IPS-18a (cell line): ENCODE results near the gene ABCG4.
"Not testable (repeated sequence)": the region's sequence is repeated elsewhere in the genome, so short reads cannot be mapped to it uniquely, and the experiment has no call there.

ENCODE experiments used
- H3K27ac ChIP-seq: one replicate; pipeline ENCODE4 v1.5.1; 2013; ENCODE audit warnings: low read length
- H3K27me3 ChIP-seq: one replicate; pipeline ENCODE4 v1.6.1; 2013; ENCODE audit warnings: mild to moderate bottlenecking, low read length; ENCODE audit not compliant: control insufficient read depth, insufficient read depth
- H3K36me3 ChIP-seq: one replicate; pipeline ENCODE4 v1.6.1; 2013; ENCODE audit warnings: low read depth, low read length; ENCODE audit not compliant: control insufficient read depth
- H3K4me1 ChIP-seq: one replicate; pipeline ENCODE4 v1.6.1; 2013; ENCODE audit warnings: low read depth, low read length; ENCODE audit not compliant: control insufficient read depth
- H3K4me3 ChIP-seq: one replicate; pipeline ENCODE4 v1.5.1; 2013; ENCODE audit warnings: low read length
- H3K9ac ChIP-seq: one replicate; pipeline ENCODE4 v1.6.1; 2013; ENCODE audit warnings: mild to moderate bottlenecking, low read length, moderate library complexity
- H3K9me3 ChIP-seq: one replicate; pipeline ENCODE4 v1.6.1; 2013; ENCODE audit warnings: low read depth, low read length; ENCODE audit not compliant: control insufficient read depth

ABCG4 gene

GRCh38 chr11:119175493-119176077 lies 26.7 kb downstream of the ABCG4 start:
- Histone ChIP-seq H3K9me3 (no peaks in the 10 kb centered on the region), H3K27ac (no peak overlapping the region), H3K4me3 (no peak overlapping the region), H3K9ac (no peak overlapping the region), H3K4me1 (no peaks in the 10 kb centered on the region), H3K27me3 (no peaks in the 10 kb centered on the region), H3K36me3 (peaks cover 10% of the 10 kb centered on the region)

- H3K9ac ChIP-seq = no peak overlapping the region
- no peak overlapping the region for H3K27ac ChIP-seq
- H3K4me1 ChIP-seq = no peaks in the 10 kb centered on the region
- no peaks in the 10 kb centered on the region for H3K27me3 ChIP-seq
- H3K9me3 ChIP-seq = no peaks in the 10 kb centered on the region
- H3K36me3 ChIP-seq = peaks cover 12% of the 10 kb centered on the region
- no peak overlapping the region for H3K4me3 ChIP-seq
Measured at GRCh38 chr11:119178166-119178680, 29.4 kb downstream of the ABCG4 start.

GRCh38 chr11:119179342-119179741 lies 30.5 kb downstream of the ABCG4 start:
- Histone ChIP-seq H3K9me3 (no peaks in the 10 kb centered on the region), H3K36me3 (peaks cover 9% of the 10 kb centered on the region), H3K4me3 (no peak overlapping the region), H3K9ac (no peak overlapping the region), H3K27me3 (no peaks in the 10 kb centered on the region), H3K4me1 (no peaks in the 10 kb centered on the region), H3K27ac (no peak overlapping the region)

GRCh38 chr11:119179983-119180382 lies 31.1 kb downstream of the ABCG4 start:
- peaks cover 4% of the 10 kb centered on the region for H3K36me3 ChIP-seq
- no peaks in the 10 kb centered on the region for H3K9me3 ChIP-seq
- no peaks in the 10 kb centered on the region for H3K27me3 ChIP-seq
- H3K4me1 ChIP-seq = no peaks in the 10 kb centered on the region
- H3K4me3 ChIP-seq = no peak overlapping the region
- H3K9ac ChIP-seq = no peak overlapping the region
- no peak overlapping the region for H3K27ac ChIP-seq

GRCh38 chr11:119180729-119181676 lies 32.2 kb downstream of the ABCG4 start:
- H3K9me3 ChIP-seq = no peaks in the 10 kb centered on the region
- H3K4me1 ChIP-seq = no peaks in the 10 kb centered on the region
- no peak overlapping the region for H3K9ac ChIP-seq
- H3K27ac ChIP-seq = no peak overlapping the region
- peaks cover 3% of the 10 kb centered on the region for H3K36me3 ChIP-seq
- no peak overlapping the region for H3K4me3 ChIP-seq
- H3K27me3 ChIP-seq = no peaks in the 10 kb centered on the region

GRCh38 chr11:119181677-119182412 lies 33.0 kb downstream of the ABCG4 start:
- H3K36me3 ChIP-seq = peaks cover 3% of the 10 kb centered on the region
- no peak overlapping the region for H3K27ac ChIP-seq
- H3K4me3 ChIP-seq = no peak overlapping the region
- H3K9me3 ChIP-seq = no peaks in the 10 kb centered on the region
- H3K9ac ChIP-seq = no peak overlapping the region
- H3K4me1 ChIP-seq = no peaks in the 10 kb centered on the region
- H3K27me3 ChIP-seq = no peaks in the 10 kb centered on the region

- not testable (repeated sequence) for H3K9ac ChIP-seq, H3K27me3 ChIP-seq, H3K9me3 ChIP-seq, H3K4me3 ChIP-seq, H3K36me3 ChIP-seq, H3K4me1 ChIP-seq, H3K27ac ChIP-seq
Measured at GRCh38 chr11:119184399-119184798, 35.5 kb downstream of the ABCG4 start.

- no peaks in the 10 kb centered on the region for H3K27me3 ChIP-seq
- no peak overlapping the region for H3K27ac ChIP-seq
- no peaks in the 10 kb centered on the region for H3K4me1 ChIP-seq
- no peaks in the 10 kb centered on the region for H3K9me3 ChIP-seq
- peaks cover 1% of the 10 kb centered on the region for H3K36me3 ChIP-seq
- H3K9ac ChIP-seq = no peak overlapping the region
- no peak overlapping the region for H3K4me3 ChIP-seq
Measured at GRCh38 chr11:119185981-119186634, 37.3 kb downstream of the ABCG4 start.

GRCh38 chr11:119187123-119187892 lies 38.5 kb downstream of the ABCG4 start:
- no peaks in the 10 kb centered on the region for H3K27me3 ChIP-seq
- no peaks in the 10 kb centered on the region for H3K4me1 ChIP-seq
- H3K9ac ChIP-seq = no peak overlapping the region
- H3K27ac ChIP-seq = no peak overlapping the region
- no peaks in the 10 kb centered on the region for H3K36me3 ChIP-seq
- H3K4me3 ChIP-seq = no peak overlapping the region
- H3K9me3 ChIP-seq = no peaks in the 10 kb centered on the region

GRCh38 chr11:119188067-119188466 lies 39.2 kb downstream of the ABCG4 start:
- Histone ChIP-seq H3K9ac (no peak overlapping the region), H3K9me3 (no peaks in the 10 kb centered on the region), H3K4me3 (no peak overlapping the region), H3K4me1 (no peaks in the 10 kb centered on the region), H3K27ac (no peak overlapping the region), H3K27me3 (no peaks in the 10 kb centered on the region), H3K36me3 (no peaks in the 10 kb centered on the region)
